Stimulated activated CD4-positive, alpha-beta T cell treated with anti-CD3 and anti-CD28 coated beads, Interleukin-15, amount 100 ng/mL, for 24 hours (primary cell): ENCODE results near the gene KLK13.

Source experiments
- DNase-seq: peaks from one replicate; pipeline ENCODE4 v3.0.0-alpha.2; 2020

The KLK13 gene

GRCh38 chr19:51091895-51092873 lies 27.3 kb upstream of the KLK13 start:
- DNase-seq, result no peak

GRCh38 chr19:51091126-51091525 lies 26.2 kb upstream of the KLK13 start:
- no peak for DNase-seq

- DNase-seq, result no peak
Observed at GRCh38 chr19:51090471-51090870, 25.6 kb upstream of the KLK13 start.

GRCh38 chr19:51089786-51090185 lies 24.9 kb upstream of the KLK13 start:
- DNase-seq, result no peak

GRCh38 chr19:51086153-51086850 lies 21.4 kb upstream of the KLK13 start:
- no peak for DNase-seq

- no peak for DNase-seq
Observed at GRCh38 chr19:51084505-51084904, 19.6 kb upstream of the KLK13 start.

GRCh38 chr19:51083783-51084182 lies 18.9 kb upstream of the KLK13 start:
- no peak for DNase-seq

GRCh38 chr19:51083181-51083580 lies 18.3 kb upstream of the KLK13 start:
- no peak for DNase-seq

- no peak for DNase-seq
Observed at GRCh38 chr19:51082611-51083010, 17.7 kb upstream of the KLK13 start, which contains the start of gene KLK14. Gene KLK14, minus strand, starts transcription at chr19:51082887. Its CDS starts 273 bp downstream, at chr19:51082614.

- no peak for DNase-seq
Observed at GRCh38 chr19:51081476-51081875, 16.6 kb upstream of the KLK13 start.

GRCh38 chr19:51079481-51080110 lies 14.7 kb upstream of the KLK13 start:
- no peak for DNase-seq

- no peak for DNase-seq
Observed at GRCh38 chr19:51078731-51079130, 13.8 kb upstream of the KLK13 start.

- no peak for DNase-seq
Observed at GRCh38 chr19:51078104-51078503, 13.2 kb upstream of the KLK13 start.

GRCh38 chr19:51076631-51077213 lies 11.8 kb upstream of the KLK13 start:
- no peak for DNase-seq

- DNase-seq, result no peak
Observed at GRCh38 chr19:51075998-51076397, 11.1 kb upstream of the KLK13 start.

- no peak for DNase-seq
Observed at GRCh38 chr19:51071095-51071405, 6.2 kb upstream of the KLK13 start.

GRCh38 chr19:51070334-51071094 lies 5.6 kb upstream of the KLK13 start:
- DNase-seq, result no peak

- DNase-seq, result no peak
Observed at GRCh38 chr19:51066393-51067186, 1.7 kb upstream of the KLK13 start.

GRCh38 chr19:51065221-51065960 lies 499 bp upstream of the KLK13 start:
- no peak for DNase-seq

GRCh38 chr19:51063664-51064063 lies 1.2 kb downstream of the KLK13 start:
- DNase-seq, result no peak

- no peak for DNase-seq
Observed at GRCh38 chr19:51060973-51061372, 3.9 kb downstream of the KLK13 start.
